Naive thymus-derived CD4-positive, alpha-beta T cell (primary cell): ENCODE data around the gene ANO1. TPM values are rescaled to one million over a fixed set of nuclear protein-coding genes. Genes with fewer than 3 reads are reported as not detected.

Experiments
- polyA plus RNA-seq, 2 donors: library from polyadenylated mRNA; unstranded; fragments of 300-500 nt; fragmentation: Illumina TruSeq; gene quantifications; one replicate each; pipeline ENCODE4 v1.2.3, GENCODE V29; 2021
- total RNA-seq, 6 experiments: library from RNA in 5 of 6; stranded (reverse) in 5 of 6; gene quantifications; 1 replicate in 5 of 6; 2 replicates in 1 of 6; pipeline ENCODE4 v1.2.3 and lab custom pipeline; 2021 to 2026

ANO1 gene
- total and polyA plus RNA-seq, 7 experiments from 2014 or later: not detected

Other genes starting within 250 kb of the ANO1 start
- gene FADD, start 125.0 kb downstream of the ANO1 start, total RNA-seq: 10 to 100 TPM in 3 of 5 experiments, 1 to 10 TPM in 2; 9.6 to 40.9 (median 38.4) TPM
- gene FADD, start 125.0 kb downstream of the ANO1 start, polyA plus RNA-seq: 10 to 100 TPM; 11.4 to 27.2 TPM
- gene PPFIA1, start 192.4 kb downstream of the ANO1 start, total RNA-seq: 10 to 100 TPM; 41.5 to 71.0 (median 52.3) TPM
- gene PPFIA1, start 192.4 kb downstream of the ANO1 start, polyA plus RNA-seq: 10 to 100 TPM; 14.3 to 14.8 TPM